ENCODE results near the gene TIMP2.

DNA sequence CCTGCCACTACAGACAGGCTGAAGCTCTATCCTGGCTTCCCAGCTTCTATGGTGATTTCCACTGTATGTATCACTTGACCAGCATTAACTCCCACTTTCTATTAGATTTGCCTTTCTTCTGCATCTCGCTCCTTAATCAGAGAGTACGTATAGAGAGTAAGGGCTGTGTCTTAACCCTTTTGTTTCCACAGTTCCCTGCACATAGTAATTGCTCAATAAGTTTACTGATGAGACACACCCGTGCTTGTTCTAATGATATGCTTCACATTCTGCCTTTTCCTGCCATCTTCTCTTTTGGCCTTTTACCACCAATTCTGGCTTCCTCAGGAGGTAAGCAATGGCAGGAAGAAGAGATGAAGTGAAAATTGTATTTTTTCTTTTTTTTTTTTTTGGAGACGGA lies 64.0 kb downstream of the TIMP2 start:
- TF ChIP-seq, protein P1, sequence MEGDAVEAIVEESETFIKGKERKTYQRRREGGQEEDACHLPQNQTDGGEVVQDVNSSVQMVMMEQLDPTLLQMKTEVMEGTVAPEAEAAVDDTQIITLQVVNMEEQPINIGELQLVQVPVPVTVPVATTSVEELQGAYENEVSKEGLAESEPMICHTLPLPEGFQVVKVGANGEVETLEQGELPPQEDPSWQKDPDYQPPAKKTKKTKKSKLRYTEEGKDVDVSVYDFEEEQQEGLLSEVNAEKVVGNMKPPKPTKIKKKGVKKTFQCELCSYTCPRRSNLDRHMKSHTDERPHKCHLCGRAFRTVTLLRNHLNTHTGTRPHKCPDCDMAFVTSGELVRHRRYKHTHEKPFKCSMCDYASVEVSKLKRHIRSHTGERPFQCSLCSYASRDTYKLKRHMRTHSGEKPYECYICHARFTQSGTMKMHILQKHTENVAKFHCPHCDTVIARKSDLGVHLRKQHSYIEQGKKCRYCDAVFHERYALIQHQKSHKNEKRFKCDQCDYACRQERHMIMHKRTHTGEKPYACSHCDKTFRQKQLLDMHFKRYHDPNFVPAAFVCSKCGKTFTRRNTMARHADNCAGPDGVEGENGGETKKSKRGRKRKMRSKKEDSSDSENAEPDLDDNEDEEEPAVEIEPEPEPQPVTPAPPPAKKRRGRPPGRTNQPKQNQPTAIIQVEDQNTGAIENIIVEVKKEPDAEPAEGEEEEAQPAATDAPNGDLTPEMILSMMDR (IDR thresholded peaks at IDR 0.05) = no peak
- no peak for TF ChIP-seq EP300 (IDR thresholded peaks at IDR 0.05; ENCODE audit: low read depth)
